GM19455 (cell line): ENCODE results near the gene MPG.

Source experiments
- ATAC-seq: cut with Tn5 transposase; IDR thresholded peaks from one replicate; pipeline ENCODE4 v1.9.1; 2021; ENCODE audit not compliant: unreplicated experiment

MPG gene

DNA sequence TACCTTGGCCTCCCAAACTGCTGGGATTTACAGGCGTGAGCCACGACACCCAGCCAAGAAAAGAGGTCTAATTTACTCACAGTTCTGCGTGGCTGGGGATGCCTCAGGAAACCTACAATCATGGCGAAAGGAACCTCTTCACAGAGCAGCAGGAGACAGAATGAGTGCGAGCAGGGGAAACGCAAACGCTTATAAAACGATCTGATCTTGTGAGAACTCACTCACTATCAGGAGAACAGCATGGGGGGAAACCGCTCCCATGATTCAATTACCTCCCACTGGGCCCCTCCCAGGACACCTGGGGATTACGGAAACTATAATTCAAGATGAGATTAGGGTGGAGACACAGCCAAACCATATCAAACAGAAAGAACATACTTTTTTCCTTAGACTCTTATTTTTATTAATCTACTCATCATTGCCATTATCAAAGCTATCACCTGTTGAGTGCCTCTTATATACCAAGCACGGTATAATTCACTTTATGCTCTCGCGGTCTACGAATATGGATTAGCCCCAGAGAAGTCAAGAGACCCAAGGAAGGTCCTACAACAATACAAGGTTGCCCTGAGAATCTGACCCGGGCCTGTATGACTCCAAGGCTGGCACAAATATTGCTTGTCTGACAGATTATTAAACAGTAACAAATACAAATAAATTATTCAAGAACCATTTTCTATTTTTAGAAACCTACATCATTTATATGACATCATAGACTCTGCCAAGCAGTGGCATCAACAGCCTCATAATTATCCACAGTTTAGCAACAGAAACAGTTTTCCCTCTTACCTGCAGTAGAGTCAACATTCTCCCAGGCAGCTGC is 27.0 kb upstream of the MPG start:
- ATAC-seq, result no peak

DNA sequence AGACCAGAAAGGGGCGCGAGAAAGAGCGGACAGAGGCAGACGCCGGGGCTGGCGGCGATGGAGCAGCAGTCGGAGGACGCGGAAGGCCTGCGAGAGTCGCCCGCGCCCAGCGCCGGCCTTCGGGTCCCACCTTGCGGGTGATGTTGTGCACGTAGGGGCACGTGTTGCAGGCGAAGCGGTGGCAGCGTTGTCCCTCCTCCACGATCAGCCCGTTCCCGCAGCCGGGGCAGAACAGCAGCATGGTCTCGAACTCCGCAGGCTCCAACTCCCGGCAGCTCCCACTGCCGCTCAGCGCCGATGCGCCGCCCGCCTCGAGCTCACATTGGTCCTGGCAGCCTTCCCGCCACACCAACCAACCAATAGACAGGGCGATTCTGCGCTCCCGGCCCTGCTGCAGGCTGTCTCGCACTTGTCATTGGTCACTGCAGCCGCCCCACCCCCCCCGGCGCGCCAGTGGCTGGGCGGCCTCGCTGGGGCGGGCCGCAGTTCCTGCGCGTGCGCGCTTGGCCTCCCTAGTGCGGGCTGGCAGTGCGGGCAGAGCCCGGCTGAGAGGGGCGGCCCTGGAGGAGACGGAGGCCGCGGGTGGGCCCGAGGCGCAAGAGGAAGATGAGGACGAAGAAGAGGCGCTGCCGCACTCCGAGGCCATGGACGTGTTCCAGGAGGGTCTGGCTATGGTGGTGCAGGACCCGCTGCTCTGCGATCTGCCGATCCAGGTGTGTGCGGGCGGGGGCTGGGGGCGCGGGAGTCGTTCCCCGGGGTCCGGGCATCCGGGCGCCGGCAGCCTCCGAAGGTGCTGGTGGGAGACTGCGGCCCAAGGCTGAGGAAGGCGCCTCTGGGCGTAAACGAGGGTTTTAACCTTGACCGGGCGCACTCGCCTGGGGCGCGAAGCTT is 24.4 kb upstream of the MPG start, which contains the start of the genes POLR3K and SNRNP25:
POLR3K (minus strand) TSS at position 263 of the 891 bp plus-strand sequence; CDS start at position 241, 22 bp downstream.
SNRNP25 (plus strand) TSS at position 483 of the 891 bp plus-strand sequence; CDS start at position 672, 189 bp downstream.
- peak; percentile 82 for ATAC-seq

DNA sequence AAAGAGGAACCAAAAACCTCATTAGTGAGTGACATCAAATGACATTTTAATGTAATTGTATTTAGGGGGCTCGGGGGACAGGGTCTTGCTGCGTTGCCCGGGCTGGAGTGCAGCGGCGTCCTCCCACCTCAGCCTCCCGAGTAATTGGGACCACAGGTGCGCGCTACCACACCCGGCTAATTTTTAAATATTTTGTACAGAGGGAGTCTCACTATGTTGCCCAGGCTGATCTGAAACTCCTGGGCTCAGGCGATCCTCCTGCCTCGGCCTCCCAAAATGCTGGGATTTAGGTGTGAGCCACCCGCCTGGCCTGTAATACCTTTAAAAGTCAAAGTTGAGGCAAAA is 23.8 kb upstream of the MPG start:
- ATAC-seq, result no peak

DNA sequence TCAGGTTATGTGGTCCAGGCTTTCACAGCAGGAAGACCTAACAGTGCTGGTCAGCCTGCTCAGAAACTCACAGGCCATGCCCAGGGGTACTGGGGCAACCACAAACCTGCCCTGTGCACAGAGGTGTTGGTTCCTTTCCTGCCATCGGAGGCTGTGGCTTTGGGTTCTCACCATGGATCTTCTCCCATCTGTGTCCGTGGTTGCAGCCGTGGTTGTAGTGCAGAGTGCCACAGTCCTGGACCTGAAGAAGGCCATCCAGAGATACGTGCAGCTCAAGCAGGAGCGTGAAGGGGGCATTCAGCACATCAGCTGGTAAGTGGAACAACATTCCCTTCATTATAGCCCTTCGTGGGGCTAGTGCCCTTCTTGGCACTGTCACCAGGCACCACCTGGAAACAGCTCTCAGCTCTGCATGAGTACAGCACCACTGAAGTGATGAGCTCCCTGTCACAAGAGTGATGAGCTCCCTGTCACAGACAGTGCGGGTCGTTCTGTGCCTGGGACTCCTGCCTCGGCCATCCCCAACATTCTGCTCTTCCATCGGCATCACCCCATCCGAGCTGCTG is 22.4 kb upstream of the MPG start:
- ATAC-seq, result no peak

DNA sequence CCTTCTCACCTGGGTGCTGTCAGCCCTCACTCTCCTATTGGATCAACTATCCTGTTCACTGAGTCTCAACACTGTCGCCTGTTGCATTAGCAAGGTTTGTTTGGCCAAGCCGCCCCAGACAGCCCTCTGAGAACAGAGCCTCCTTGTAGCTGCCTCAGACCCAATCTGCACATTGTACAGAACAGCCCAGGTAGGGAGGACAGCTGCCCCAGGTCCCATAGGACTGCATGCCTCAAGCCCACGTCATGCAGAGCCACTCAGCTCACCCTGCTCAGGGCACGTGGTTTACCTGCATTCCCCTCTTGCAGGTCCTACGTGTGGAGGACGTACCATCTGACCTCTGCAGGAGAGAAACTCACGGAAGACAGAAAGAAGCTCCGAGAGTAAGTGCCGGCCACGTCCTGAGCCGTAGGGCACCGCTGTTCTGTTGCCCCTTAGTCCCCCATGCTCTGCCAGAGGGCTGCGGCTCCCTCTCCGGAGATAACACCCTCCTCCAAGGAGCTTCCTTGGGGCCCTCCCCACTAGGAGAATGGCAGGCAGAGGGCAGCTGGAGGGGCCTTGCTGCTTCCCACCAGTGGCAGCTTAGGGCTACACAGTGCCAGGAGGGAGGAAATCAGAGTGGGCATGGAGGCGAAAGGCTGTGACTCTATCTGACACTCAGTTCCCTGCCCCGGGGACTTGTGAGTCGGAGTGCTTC is 21.6 kb upstream of the MPG start:
- ATAC-seq, result no peak

DNA sequence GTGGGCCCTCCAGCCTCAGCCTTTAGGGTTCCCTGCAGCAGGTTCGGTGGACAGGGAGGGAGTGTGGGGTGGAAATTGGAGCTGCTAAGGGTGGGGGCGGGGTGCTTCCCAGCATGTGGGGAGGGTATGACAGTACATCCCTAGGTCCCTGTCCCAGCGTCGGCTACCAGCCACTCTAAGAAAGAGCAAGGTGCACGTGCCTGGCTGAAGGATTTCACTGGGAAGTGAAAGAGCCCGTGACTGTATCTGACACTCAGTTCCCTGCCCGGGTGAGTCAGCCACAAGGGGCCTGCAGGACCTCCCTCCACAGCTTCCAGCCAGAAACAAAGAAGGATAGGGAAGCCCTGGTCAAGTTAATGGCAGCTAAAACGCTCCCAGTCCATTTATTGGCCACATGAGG is 20.3 kb upstream of the MPG start:
- no peak for ATAC-seq

DNA sequence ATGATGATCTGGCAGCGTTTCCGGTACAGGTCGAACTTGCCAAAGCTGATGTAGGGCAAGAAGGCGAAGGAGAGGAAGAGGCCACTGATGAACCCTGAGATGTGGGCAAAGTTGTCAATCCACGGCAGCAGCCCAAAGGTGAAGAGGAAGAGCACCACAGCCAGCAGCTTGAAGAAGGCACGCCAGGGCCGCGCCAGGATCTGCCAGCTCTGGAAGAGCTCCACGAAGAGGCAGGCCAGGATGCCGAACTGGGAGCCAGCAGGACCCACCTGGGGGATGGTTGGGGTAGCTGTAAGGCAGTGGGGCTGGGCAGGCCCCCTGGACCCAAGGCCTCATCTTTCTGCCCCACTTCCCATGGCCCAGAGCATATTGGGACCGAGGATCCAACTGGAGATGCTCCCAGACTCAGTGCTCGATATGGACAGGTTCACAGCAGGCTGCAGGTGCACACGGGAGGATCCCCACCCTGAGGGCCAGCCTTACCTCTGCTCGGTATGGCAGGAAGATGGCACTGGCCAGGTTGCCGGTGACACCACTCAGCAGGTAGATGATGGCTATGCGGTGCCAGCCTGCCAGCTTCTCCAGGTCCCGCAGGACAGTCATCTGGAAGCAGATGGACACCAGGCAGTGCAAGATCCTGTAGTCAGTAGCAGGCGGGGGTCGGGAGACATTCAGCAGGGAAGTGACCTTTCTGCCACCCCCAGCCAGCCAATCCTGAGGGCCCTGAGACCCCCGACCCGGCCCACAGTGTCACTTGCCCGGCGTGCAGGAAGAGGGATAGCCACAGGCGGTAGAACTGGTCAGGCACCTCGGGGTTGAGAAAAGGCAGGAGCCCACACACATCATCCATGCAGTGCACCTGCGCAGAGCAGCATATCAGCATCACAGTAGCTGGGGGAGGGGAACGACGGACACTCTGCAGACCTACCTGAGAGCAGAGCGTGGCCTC is 19.3 kb upstream of the MPG start:
- ATAC-seq, result no peak

DNA sequence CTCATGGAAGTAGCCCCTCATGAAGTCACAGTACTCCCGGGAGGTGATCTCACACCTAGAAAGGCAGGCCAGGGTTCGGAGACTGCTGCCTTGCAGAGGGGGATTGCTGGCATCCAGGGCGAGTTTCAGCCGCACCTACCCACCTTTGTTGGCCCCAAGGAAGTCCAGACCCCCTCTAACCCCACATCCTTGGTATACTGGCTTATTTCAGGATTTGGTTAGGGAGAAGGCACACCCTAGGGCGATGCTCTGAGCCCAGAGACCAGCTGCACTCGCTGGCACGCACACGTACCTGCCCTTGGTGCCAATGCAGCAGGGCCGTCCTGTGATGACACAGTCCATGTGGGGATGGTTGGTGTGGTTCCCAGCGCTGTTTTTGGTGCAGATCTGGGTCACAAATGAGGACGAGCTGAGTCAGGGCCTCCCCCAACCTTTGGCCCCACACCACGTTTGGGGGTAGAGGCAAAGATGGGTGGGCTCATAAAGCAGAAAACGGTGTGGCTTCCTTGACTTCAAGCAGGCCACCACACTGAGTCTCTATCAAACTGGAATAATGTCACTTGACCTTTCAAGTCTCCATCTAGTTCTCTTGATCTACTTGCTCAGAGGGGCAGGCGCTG is 18.5 kb upstream of the MPG start:
- no peak for ATAC-seq

DNA sequence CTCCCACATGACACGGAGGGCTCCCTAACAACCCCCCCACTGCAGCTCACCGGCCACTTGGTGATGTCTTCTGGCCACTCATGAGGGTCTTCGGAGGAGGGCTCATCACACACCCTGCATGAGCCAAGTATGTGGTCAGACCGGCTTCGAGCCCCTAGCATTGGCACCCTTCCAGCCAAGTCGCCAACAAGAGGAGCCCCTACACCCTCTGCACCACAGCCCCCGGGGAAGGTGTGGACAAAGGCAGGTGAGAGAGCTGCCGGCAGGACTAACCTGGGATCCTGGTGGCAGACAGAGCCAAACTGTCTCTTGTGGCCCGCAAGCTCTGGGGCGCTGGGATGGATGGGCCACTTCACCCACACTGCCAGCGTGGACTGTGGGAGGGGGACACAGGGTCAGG is 17.9 kb upstream of the MPG start:
- ATAC-seq, result no peak

DNA sequence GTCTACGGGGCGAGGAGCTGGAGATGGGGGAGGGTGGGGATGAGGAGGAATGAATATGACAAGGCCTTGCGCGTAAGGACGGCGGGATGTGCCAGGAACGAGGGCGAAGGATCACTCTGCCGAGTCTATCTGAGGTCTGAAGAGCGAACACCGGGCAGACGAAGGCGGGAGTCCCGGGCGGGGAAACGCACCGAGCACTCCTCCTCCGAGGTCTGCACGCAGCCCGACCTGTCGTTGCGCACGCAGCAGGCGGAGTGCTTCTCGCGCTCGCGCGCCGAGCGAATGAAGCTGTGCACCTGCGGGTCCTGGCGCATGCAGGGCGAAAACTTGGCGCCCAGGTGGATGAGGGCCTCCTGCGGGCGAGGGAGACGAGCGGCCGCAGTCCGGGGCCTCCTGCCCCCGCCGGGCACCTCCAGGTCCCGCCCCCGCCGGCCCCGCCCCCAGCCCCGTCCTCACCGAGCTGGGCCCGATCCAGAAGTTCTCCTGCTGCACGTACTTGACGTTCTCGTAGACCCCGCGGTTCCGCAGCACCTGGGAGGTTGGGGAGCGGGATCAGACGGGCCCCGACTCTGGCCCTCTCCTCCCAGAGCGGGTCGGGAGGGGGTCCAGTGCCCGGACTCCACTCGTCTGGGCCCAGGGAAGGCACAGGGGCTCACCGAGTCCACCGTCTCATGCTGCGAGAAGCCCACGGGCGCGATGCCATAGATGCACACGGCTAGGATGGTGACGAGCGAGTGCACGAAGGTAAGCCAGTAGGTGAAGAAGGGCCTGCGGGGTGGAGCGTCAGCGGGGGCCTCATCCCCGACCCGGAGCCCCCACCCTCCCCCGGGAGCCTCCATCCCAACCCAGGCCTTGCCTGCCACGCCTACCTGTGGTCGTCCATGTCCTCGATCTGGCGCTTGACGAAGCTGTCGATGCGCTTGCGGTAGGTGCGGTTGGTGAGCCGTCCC is 16.8 kb upstream of the MPG start:
- no peak for ATAC-seq

DNA sequence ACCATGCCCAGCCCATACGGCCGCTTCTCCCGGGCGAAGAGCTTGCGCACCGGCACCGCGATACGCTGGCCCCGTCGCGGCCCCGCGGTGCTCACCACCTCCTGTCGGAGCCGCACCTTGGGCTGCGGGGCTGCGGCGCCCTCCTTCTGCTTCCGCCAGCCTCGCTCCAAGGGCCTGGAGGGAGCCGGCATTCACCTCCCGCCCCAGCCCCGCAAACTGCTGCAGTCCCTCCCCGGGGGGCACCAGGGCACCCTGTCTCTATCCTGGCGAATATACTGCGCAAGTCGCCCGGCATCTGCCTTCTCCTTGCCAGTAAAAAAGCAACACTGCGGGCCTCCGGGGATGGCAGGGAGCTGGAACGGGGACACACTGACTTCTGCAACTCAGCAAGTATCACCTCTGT is 16.1 kb upstream of the MPG start:
- no peak for ATAC-seq

DNA sequence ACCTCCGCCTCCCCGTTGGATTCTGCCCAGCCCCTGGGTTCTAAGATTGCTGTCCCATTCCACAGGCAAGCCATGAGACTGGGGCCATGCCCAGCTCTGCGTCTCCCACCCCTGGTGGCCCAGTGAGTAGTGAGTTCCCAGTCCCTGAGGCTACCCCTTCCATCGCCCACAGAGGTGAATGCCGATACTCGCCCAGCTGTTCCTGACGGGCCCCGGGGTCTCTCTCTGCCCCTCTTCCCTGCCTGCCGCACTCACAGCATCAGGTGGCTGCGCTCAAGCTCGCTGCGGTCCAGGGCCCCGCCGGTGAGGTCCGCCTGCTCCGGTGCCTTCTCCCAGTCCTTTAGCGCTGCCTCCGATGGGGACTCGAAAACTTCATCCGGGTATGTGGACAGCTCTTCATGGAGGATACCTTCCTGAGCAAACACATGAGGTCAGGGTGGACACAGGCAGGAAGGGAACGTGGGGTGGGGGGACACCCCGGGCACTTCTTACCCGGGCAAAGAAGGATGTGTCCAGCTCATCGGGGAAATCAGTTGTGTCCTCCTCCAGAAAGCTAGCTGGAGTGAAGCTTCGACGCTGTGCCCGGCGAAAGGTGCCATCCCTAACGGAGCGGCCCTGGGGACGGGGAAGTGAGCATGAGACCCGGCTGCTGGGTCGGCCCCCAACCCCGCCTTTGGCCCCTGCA is 15.6 kb upstream of the MPG start:
- no peak for ATAC-seq

DNA sequence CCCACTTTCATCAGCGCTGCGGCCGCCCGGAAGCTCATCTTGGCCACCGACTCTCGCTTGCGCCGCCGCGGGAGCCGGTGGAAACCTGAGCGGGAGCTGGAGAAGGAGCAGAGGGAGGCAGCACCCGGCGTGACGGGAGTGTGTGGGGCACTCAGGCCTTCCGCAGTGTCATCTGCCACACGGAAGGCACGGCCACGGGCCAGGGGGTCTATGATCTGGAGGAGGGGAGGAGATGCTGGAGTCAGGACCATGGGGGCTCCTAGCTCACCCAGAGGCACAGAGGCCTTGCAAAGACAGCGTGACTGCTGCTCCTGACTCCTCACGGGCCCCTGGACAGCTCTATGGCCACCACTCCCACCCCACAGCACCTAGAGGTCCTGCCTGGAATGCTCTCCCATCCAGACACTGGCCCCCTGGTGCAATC is 15.0 kb upstream of the MPG start:
- no peak for ATAC-seq

DNA sequence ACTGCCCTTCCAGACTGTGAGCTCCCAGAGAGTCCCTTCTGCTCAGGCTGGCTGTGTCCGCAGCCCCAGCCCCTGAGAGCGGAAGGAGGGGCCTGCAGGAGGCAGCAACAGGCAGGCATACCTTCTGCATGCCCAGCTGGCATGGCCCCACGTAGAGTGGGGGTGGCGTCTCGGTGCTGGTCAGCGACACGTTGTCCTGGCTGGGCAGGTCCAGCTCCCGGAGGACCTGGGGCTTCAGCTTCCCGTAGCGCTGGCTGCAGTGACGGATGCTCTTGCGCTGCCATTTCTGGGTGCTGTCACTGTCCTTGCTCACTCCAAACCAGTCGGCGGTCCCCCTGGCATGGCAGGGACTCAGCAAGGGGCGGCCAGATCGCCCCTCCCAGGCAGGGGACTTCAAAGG is 14.6 kb upstream of the MPG start:
- no peak for ATAC-seq

DNA sequence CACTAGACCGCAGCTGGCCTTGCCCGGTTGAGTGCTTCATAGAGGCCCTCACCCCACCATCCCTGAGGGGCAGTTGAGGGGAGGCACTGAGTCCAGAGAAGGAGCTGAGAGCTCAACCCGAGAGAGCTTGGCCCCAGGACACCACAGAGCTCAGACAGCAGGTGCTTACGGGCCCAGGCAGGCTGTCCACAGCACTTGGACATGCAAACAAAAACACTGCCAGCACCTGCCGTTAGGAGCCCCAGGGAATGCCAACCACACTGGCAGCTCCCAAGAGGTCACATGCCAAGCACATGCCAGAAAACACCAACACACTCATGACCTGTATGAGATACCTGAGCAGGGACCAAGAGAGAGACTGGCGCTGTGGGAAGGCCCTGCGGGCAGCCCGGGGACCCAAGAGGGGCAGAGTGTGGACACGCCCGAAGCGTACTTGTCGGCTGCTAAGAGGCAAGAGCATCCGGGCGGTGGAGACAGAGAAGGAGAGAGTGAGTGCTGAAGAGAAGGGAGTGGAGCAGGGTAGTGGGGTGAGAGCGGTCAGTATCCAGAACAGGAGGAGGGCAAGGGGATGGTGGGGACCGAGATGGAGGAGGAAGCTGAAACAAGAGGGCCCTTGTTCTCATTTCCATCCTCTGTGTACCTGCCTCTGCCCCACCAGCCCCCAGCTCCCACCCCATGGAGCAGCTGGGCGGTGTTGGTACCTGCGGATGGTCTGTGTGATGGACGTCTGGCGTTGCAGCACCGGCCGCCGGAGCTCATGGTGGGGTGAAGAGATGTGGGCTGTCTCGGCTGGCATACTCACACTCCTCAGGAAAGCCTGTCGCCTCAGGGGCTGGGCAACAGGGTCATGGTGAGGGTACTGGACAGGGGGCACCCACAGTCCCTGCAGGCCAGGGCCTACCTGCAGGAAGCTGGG is 13.8 kb upstream of the MPG start:
- no peak for ATAC-seq

DNA sequence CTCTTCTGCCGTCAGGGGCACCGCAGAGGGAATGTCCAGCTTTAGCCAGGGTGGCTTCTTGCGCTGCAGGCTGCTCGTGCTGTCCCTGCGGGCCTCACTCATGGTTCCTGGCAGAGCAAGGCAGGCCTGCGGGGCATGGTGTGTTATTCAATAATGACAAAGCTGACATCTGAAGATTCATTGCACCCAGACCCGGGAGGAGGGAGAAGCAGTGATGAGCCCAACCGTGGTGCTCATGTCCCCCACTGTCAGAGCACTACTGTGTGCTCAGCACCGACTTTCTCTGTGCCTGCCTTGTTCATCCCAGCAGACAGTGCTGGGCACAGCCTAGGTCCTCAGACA is 13.1 kb upstream of the MPG start:
- no peak for ATAC-seq

DNA sequence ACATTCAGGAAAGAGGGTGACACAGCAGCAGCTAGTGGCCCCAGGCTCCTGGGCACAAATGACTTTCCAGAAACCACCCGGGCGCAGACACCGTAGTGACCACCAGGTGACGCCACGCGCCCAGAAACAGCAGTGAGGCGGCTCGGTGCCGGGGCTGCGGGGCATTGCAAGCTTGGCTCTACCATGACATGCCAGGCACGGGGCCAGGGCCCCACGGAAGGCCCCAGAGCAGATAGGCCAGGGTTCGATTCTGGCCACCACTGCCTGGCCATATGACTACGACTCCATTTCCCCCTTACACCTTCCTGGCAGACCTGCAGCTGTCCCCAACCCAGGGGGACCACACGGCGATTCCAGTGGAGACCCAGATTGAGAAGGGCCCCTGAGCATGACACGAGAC is 12.3 kb upstream of the MPG start:
- ATAC-seq, result no peak
